Measurements from ENCODE around the gene OR7C1.
"Not testable (repeated sequence)": the region's sequence is repeated elsewhere in the genome, so short reads cannot be mapped to it uniquely, and the experiment has no call there.

The OR7C1 gene

GRCh38 chr19:14785102-14785793, 49.7 kb downstream of the OR7C1 start:
- in situ Hi-C loops (cut with HindIII; ENCODE audit: low sequenced_read_pairs), result not testable (repeated sequence)

DNA sequence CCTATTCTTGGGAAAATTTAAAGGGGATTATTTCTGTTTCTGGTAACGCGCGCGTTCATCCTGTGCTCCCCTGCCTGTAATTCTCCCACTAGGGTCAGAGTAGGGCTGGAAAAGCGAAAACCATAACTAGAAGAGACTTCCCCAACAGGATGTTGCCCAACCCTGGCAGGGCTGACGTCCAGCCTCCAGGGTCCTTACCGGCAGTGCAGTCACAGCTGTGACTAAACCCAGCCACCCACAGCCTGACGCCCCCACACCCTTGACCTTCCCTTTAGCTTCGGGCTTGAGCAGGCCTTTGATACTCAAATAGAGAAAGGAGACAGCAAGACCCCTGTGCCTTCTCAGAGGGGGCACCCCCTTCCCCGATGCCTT, 50.3 kb downstream of the OR7C1 start:
- in situ Hi-C loops (cut with HindIII; ENCODE audit: low sequenced_read_pairs), result not testable (repeated sequence)

- in situ Hi-C loops (cut with HindIII; ENCODE audit: low sequenced_read_pairs), result not testable (repeated sequence)
Measured at GRCh38 chr19:14783410-14783998, 51.5 kb downstream of the OR7C1 start.

- in situ Hi-C loops (cut with HindIII; ENCODE audit: low sequenced_read_pairs), result no loop called here
Measured at GRCh38 chr19:14782626-14783409, 52.2 kb downstream of the OR7C1 start.

DNA sequence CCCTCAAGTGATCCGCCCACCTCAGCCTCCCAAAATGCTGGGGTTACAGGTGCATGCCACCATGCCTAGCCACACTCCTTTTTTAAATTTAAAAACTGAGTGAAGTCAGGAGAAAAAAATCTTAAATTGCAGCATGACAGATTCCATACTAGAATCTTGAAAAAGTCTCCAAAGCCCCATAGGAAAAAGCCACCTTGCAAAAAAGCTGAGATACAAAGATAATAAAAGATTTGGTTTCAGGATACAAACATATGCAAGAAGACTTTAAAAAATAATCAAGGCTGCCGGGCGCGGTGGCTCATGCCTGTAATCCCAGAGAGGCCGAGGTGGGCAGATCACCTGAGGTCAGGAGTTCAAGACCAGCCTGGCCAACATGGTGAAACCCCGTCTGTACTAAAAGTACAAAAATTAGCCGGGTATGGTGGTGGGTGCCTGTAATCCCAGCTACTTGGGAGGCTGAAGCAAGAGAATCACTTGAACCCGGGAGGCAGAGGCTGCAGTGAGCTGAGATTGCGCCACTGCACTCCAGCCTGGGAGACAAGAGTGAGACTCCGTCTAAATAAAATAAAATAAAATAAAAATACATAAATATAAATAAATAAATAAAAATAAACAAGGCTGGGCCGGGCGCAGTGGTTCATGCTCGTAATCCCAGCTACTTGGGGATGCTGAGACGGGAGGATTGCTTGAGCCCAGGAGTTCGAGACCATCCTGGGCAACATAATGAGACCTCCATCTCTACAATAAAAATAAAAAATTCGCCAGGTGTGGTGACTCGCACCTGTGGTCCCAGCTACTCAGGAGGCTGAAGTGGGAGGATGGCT, 53.1 kb downstream of the OR7C1 start:
- in situ Hi-C loops (cut with HindIII; ENCODE audit: low sequenced_read_pairs), result not testable (repeated sequence)

DNA sequence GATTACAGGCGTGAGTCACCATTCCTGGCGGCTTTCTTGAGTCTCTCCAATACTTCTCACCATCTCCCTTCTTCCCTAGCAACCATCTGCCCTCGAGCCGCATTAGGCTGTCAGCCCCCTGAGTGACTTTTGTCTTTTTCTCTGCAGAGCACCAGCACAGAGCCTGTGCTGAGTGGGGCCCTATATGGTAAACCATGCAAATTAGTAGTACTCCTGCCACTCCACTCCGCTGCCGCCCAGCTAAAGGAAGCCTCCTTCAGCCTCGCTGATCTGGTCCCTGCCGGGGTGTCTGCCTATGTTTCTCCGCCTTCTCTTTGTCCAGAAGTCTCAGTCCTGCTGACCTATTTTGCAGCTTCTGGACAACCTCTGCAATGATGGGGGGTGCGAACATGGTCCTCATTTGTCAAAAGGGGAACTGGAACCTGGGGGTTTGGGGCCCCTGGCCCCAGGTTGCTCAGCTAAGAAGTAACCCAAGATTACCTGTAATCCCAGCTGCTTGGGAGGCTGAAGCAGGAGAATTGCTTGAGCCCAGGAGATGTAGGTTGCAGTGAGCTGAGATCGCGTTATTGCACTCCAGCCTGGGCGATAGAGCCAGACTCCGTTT, 54.3 kb downstream of the OR7C1 start:
- in situ Hi-C loops (cut with HindIII; ENCODE audit: low sequenced_read_pairs), result not testable (repeated sequence)

- in situ Hi-C loops (cut with HindIII; ENCODE audit: low sequenced_read_pairs), result no loop called here
Measured at GRCh38 chr19:14779151-14779550, 55.8 kb downstream of the OR7C1 start.

- in situ Hi-C loops (cut with HindIII; ENCODE audit: low sequenced_read_pairs), result not testable (repeated sequence)
Measured at GRCh38 chr19:14778110-14778845, 56.7 kb downstream of the OR7C1 start, which contains the start of gene ADGRE2. Gene ADGRE2 (minus strand): TSS chr19:14778560. CDS start chr19:14776756, 1,804 bp downstream.

DNA sequence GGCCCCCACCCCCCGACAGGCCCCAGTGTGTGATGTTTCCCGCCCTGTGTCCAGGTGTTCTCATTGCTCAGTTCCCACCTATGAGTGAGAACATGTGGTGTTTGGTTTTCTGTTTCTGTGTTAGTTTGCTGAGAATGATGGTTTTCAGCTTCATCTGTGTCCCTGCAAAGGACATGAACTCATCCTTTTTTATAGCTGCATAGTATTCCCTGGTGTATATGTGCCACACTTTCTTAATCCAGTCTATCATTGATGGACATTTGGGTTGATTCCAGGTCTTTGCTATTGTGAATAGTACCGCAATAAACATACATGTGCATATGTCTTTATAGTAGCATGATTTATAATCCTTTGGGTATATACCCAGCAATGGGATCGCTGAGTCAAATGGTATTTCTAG, 57.3 kb downstream of the OR7C1 start:
- in situ Hi-C loops (cut with HindIII; ENCODE audit: low sequenced_read_pairs), result not testable (repeated sequence)

GRCh38 chr19:14775869-14776586, 59.0 kb downstream of the OR7C1 start:
- in situ Hi-C loops (cut with HindIII; ENCODE audit: low sequenced_read_pairs), result no loop called here

- in situ Hi-C loops (cut with HindIII; ENCODE audit: low sequenced_read_pairs), result not testable (repeated sequence)
Measured at GRCh38 chr19:14775326-14775725, 59.7 kb downstream of the OR7C1 start.

GRCh38 chr19:14774373-14774772, 60.6 kb downstream of the OR7C1 start:
- in situ Hi-C loops (cut with HindIII; ENCODE audit: low sequenced_read_pairs), result no loop called here

DNA sequence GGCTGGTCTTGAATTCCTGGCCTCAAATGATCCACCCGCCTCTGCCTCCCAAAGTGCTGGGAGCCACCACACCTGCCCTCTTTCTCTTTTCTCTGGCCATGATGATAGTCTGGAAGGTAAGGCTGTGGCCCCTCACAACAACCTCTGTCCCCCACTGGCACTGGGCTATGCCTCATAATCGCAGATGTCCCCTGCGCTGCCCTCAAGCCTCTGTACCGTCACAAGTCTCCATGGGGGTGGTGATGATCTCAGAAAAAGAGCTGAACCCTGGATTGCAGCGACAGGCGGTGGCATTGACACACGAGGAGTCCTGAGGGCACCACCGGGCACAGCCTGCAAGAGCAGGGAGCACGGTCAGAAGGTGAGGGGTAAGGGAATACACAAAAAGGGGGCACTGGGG, 61.3 kb downstream of the OR7C1 start:
- in situ Hi-C loops (cut with HindIII; ENCODE audit: low sequenced_read_pairs), result not testable (repeated sequence)

- in situ Hi-C loops (cut with HindIII; ENCODE audit: low sequenced_read_pairs), result no loop called here
Measured at GRCh38 chr19:14772995-14773394, 62.0 kb downstream of the OR7C1 start.

- in situ Hi-C loops (cut with HindIII; ENCODE audit: low sequenced_read_pairs), result no loop called here
Measured at GRCh38 chr19:14772467-14772866, 62.5 kb downstream of the OR7C1 start.

GRCh38 chr19:14770944-14771839, 63.8 kb downstream of the OR7C1 start:
- in situ Hi-C loops (cut with HindIII; ENCODE audit: low sequenced_read_pairs), result no loop called here

- in situ Hi-C loops (cut with HindIII; ENCODE audit: low sequenced_read_pairs), result no loop called here
Measured at GRCh38 chr19:14770136-14770535, 64.8 kb downstream of the OR7C1 start.

- in situ Hi-C loops (cut with HindIII; ENCODE audit: low sequenced_read_pairs), result no loop called here
Measured at GRCh38 chr19:14769201-14769600, 65.8 kb downstream of the OR7C1 start.
